Measurements from ENCODE around the gene WWOX. TPM values are rescaled to one million over a fixed set of nuclear protein-coding genes. Genes with fewer than 3 reads are reported as not detected.

Gene WWOX
- total RNA-seq, 5 donors from 2014 or later (not counting 1 experiment from before 2014, with no cell fraction given) = 21.2 to 26.0 (median 22.6) TPM

- Histone ChIP-seq H3K36me3 (ENCODE audit: control insufficient read depth in 2 of 2, extremely low read depth in 1 of 2, insufficient read depth in 1 of 2, low read length in 1 of 2) (no peaks in the 10 kb centered on the region), H3K4me1 (ENCODE audit: control insufficient read depth in 1 of 2, extremely low read depth in 1 of 2, insufficient read depth in 2 of 2, low read length in 2 of 2) (no peaks in the 10 kb centered on the region), H3K27me3 (replicated peaks in 1 of 2; ENCODE audit: control insufficient read depth in 2 of 2, extremely low read depth in 1 of 2, insufficient read depth in 2 of 2, low read length in 1 of 2) (no peaks in the 10 kb centered on the region), H3K27ac (ENCODE audit: low read length) (no peak overlapping the region), H3K4me3 (ENCODE audit: control insufficient read depth in 1 of 2, extremely low read depth in 1 of 2, low read length in 1 of 2) (no peak overlapping the region), H3K9me3 (no peaks in the 10 kb centered on the region)
- no peak for ATAC-seq (replicated peaks in 1 of 4)
- CTCF ChIA-PET = interaction anchor here in 1 of 2 donors (0.7 kb wide), 1 partner anchor 1504 kb away, joined by 4 read pairs; no protein-coding TSS in a partner anchor
- POLR2A ChIA-PET = no interaction called here
- Mint-ChIP-seq H3K4me1 (peaks cover 0 to 4% (median 2%) of the 10 kb centered on the region in 3 donors), H3K4me3 (no peak overlapping the region), H3K27ac (no peak overlapping the region), H3K36me3 (no peaks in the 10 kb centered on the region), H3K9me3 (no peaks in the 10 kb centered on the region), H3K27me3 (no peaks in the 10 kb centered on the region)
- WGBS (ENCODE audit: insufficient coverage) = no CpG with 5 or more reads among the region's 3 CpGs
- DNase-seq = no peak
These were observed 265.1 kb downstream of the WWOX start for GRCh38 chr16:78364556-78364880.

GRCh38 chr16:78365366-78365765 is 265.9 kb downstream of the WWOX start:
- Mint-ChIP-seq H3K9me3 (peaks cover 0 to 4% (median 0%) of the 10 kb centered on the region in 3 donors), H3K36me3 (peaks cover 3% of the 10 kb centered on the region)
- POLR2A ChIA-PET = no interaction called here

GRCh38 chr16:78368121-78369102 is 269.0 kb downstream of the WWOX start:
- ATAC-seq (replicated peaks in 1 of 4) (no peak), DNase-seq (no peak)
- H3K4me1 ChIP-seq (ENCODE audit: control insufficient read depth in 1 of 2, extremely low read depth in 1 of 2, insufficient read depth in 2 of 2, low read length in 2 of 2) = no peaks in the 10 kb centered on the region
- ChIA-PET POLR2A (no interaction called here), CTCF (no interaction called here)
- Mint-ChIP-seq H3K27me3 (no peaks in the 10 kb centered on the region), H3K4me1 (peaks cover 0 to 4% (median 2%) of the 10 kb centered on the region in 3 donors), H3K36me3 (peaks cover 7% of the 10 kb centered on the region), H3K4me3 (no peak overlapping the region), H3K27ac (no peak overlapping the region), H3K9me3 (peaks cover 0 to 15% (median 5%) of the 10 kb centered on the region in 3 donors)
- peaks cover 5% of the 10 kb centered on the region for H3K9me3 ChIP-seq
- no peak overlapping the region for H3K4me3 ChIP-seq (ENCODE audit: control insufficient read depth in 1 of 2, extremely low read depth in 1 of 2, low read length in 1 of 2)
- no peak overlapping the region for H3K27ac ChIP-seq (ENCODE audit: low read length)
- H3K36me3 ChIP-seq (ENCODE audit: control insufficient read depth in 2 of 2, extremely low read depth in 1 of 2, insufficient read depth in 1 of 2, low read length in 1 of 2) = no peaks in the 10 kb centered on the region
- no peaks in the 10 kb centered on the region for H3K27me3 ChIP-seq (replicated peaks in 1 of 2; ENCODE audit: control insufficient read depth in 2 of 2, extremely low read depth in 1 of 2, insufficient read depth in 2 of 2, low read length in 1 of 2)
- WGBS (ENCODE audit: insufficient coverage) = 65% methylated on average over 7 of the region's 10 CpGs

More at GRCh38 chr16:78365366-78365765, 265.9 kb downstream of the WWOX start:
- Histone ChIP-seq H3K9me3 (no peaks in the 10 kb centered on the region), H3K4me1 (ENCODE audit: control insufficient read depth in 1 of 2, extremely low read depth in 1 of 2, insufficient read depth in 2 of 2, low read length in 2 of 2) (no peaks in the 10 kb centered on the region), H3K27me3 (replicated peaks in 1 of 2; ENCODE audit: control insufficient read depth in 2 of 2, extremely low read depth in 1 of 2, insufficient read depth in 2 of 2, low read length in 1 of 2) (no peaks in the 10 kb centered on the region), H3K36me3 (ENCODE audit: control insufficient read depth in 2 of 2, extremely low read depth in 1 of 2, insufficient read depth in 1 of 2, low read length in 1 of 2) (no peaks in the 10 kb centered on the region), H3K27ac (ENCODE audit: low read length) (no peak overlapping the region), H3K4me3 (ENCODE audit: control insufficient read depth in 1 of 2, extremely low read depth in 1 of 2, low read length in 1 of 2) (no peak overlapping the region)
- peaks cover 0 to 4% (median 2%) of the 10 kb centered on the region in 3 donors for H3K4me1 Mint-ChIP-seq
- no peaks in the 10 kb centered on the region for H3K27me3 Mint-ChIP-seq
- ATAC-seq (replicated peaks in 1 of 4) = no peak
- WGBS (ENCODE audit: insufficient coverage) = no CpG with 5 or more reads among the region's 2 CpGs
- CTCF ChIA-PET = interaction anchor here in 1 of 2 donors (0.7 kb wide), 1 partner anchor 1503 kb away, joined by 4 read pairs; no protein-coding TSS in a partner anchor
- no peak overlapping the region for H3K4me3 Mint-ChIP-seq
- no peak overlapping the region for H3K27ac Mint-ChIP-seq
- no peak for DNase-seq

- no CpG with 5 or more reads among the region's 3 CpGs for WGBS (ENCODE audit: insufficient coverage)
- POLR2A ChIA-PET = interaction anchor here in 1 of 2 donors (0.9 kb wide), 1 partner anchor 78 kb away, joined by 3 read pairs; no protein-coding TSS in a partner anchor
- H3K4me1 ChIP-seq (ENCODE audit: control insufficient read depth in 1 of 2, extremely low read depth in 1 of 2, insufficient read depth in 2 of 2, low read length in 2 of 2) = no peaks in the 10 kb centered on the region
- H3K36me3 Mint-ChIP-seq = peaks cover 11% of the 10 kb centered on the region
- no peak for DNase-seq
- CTCF ChIA-PET = no interaction called here
- no peaks in the 10 kb centered on the region for H3K27me3 ChIP-seq (replicated peaks in 1 of 2; ENCODE audit: control insufficient read depth in 2 of 2, extremely low read depth in 1 of 2, insufficient read depth in 2 of 2, low read length in 1 of 2)
- ATAC-seq (replicated peaks in 1 of 4) = no peak
- H3K27ac ChIP-seq (ENCODE audit: low read length) = no peak overlapping the region
- peaks cover 0 to 4% (median 2%) of the 10 kb centered on the region in 3 donors for H3K4me1 Mint-ChIP-seq
- H3K27ac Mint-ChIP-seq = no peak overlapping the region
- no peak overlapping the region for H3K4me3 ChIP-seq (ENCODE audit: control insufficient read depth in 1 of 2, extremely low read depth in 1 of 2, low read length in 1 of 2)
- no peaks in the 10 kb centered on the region for H3K27me3 Mint-ChIP-seq
- H3K36me3 ChIP-seq (ENCODE audit: control insufficient read depth in 2 of 2, extremely low read depth in 1 of 2, insufficient read depth in 1 of 2, low read length in 1 of 2) = no peaks in the 10 kb centered on the region
- peaks cover 0 to 15% (median 5%) of the 10 kb centered on the region in 3 donors for H3K9me3 Mint-ChIP-seq
- H3K4me3 Mint-ChIP-seq = no peak overlapping the region
- peaks cover 5% of the 10 kb centered on the region for H3K9me3 ChIP-seq
These were observed 272.8 kb downstream of the WWOX start for GRCh38 chr16:78372277-78372676.

GRCh38 chr16:78375055-78375679 is 275.7 kb downstream of the WWOX start:
- H3K9me3 Mint-ChIP-seq = peaks cover 0 to 13% (median 5%) of the 10 kb centered on the region in 3 donors
- H3K36me3 Mint-ChIP-seq = peaks cover 12% of the 10 kb centered on the region
- Histone ChIP-seq H3K9me3 (peaks cover 5% of the 10 kb centered on the region), H3K27me3 (replicated peaks in 1 of 2; ENCODE audit: control insufficient read depth in 2 of 2, extremely low read depth in 1 of 2, insufficient read depth in 2 of 2, low read length in 1 of 2) (no peaks in the 10 kb centered on the region), H3K4me3 (ENCODE audit: control insufficient read depth in 1 of 2, extremely low read depth in 1 of 2, low read length in 1 of 2) (no peak overlapping the region), H3K27ac (ENCODE audit: low read length) (no peak overlapping the region), H3K36me3 (ENCODE audit: control insufficient read depth in 2 of 2, extremely low read depth in 1 of 2, insufficient read depth in 1 of 2, low read length in 1 of 2) (no peaks in the 10 kb centered on the region), H3K4me1 (ENCODE audit: control insufficient read depth in 1 of 2, extremely low read depth in 1 of 2, insufficient read depth in 2 of 2, low read length in 2 of 2) (no peaks in the 10 kb centered on the region)
- POLR2A ChIA-PET = interaction anchor here in 1 of 2 donors (0.6 kb wide), 1 partner anchor 34 kb away, joined by 11 read pairs; no protein-coding TSS in a partner anchor
- ATAC-seq (replicated peaks in 1 of 4) = no peak
- no peak overlapping the region for H3K27ac Mint-ChIP-seq
- H3K4me1 Mint-ChIP-seq = no peaks in the 10 kb centered on the region
- no peak for DNase-seq
- CTCF ChIA-PET = no interaction called here
- WGBS (ENCODE audit: insufficient coverage) = 100% methylated on average over 7 of the region's 15 CpGs
- no peaks in the 10 kb centered on the region for H3K27me3 Mint-ChIP-seq
- no peak overlapping the region for H3K4me3 Mint-ChIP-seq

- peaks cover 0 to under 1% (median 0%) of the 10 kb centered on the region in 3 donors for H3K9me3 Mint-ChIP-seq
- H3K27me3 Mint-ChIP-seq = no peaks in the 10 kb centered on the region
- no peak overlapping the region for H3K4me3 Mint-ChIP-seq
- H3K27me3 ChIP-seq (replicated peaks in 1 of 2; ENCODE audit: control insufficient read depth in 2 of 2, extremely low read depth in 1 of 2, insufficient read depth in 2 of 2, low read length in 1 of 2) = no peaks in the 10 kb centered on the region
- H3K9me3 ChIP-seq = peaks cover 2% of the 10 kb centered on the region
- no peaks in the 10 kb centered on the region for H3K4me1 ChIP-seq (ENCODE audit: control insufficient read depth in 1 of 2, extremely low read depth in 1 of 2, insufficient read depth in 2 of 2, low read length in 2 of 2)
- no peak overlapping the region for H3K4me3 ChIP-seq (ENCODE audit: control insufficient read depth in 1 of 2, extremely low read depth in 1 of 2, low read length in 1 of 2)
- no peak overlapping the region for H3K27ac Mint-ChIP-seq
- ATAC-seq (replicated peaks in 1 of 4) (no peak), DNase-seq (no peak)
- POLR2A ChIA-PET = no interaction called here
- CTCF ChIA-PET = no interaction called here
- H3K36me3 ChIP-seq (ENCODE audit: control insufficient read depth in 2 of 2, extremely low read depth in 1 of 2, insufficient read depth in 1 of 2, low read length in 1 of 2) = no peaks in the 10 kb centered on the region
- no peaks in the 10 kb centered on the region for H3K4me1 Mint-ChIP-seq
- peaks cover 12% of the 10 kb centered on the region for H3K36me3 Mint-ChIP-seq
- no peak overlapping the region for H3K27ac ChIP-seq (ENCODE audit: low read length)
- no CpG with 5 or more reads among the region's 4 CpGs for WGBS (ENCODE audit: insufficient coverage)
These were observed 277.0 kb downstream of the WWOX start for GRCh38 chr16:78376452-78376851.
